ENCODE results near the gene ANKRD24. TPM values are rescaled to one million over a fixed set of nuclear protein-coding genes. Genes with fewer than 3 reads are reported as not detected.

Gene ANKRD24
- total and polyA plus RNA-seq, 3 donors from 2014 or later: 16.5 to 21.1 (median 20.4) TPM

DNA sequence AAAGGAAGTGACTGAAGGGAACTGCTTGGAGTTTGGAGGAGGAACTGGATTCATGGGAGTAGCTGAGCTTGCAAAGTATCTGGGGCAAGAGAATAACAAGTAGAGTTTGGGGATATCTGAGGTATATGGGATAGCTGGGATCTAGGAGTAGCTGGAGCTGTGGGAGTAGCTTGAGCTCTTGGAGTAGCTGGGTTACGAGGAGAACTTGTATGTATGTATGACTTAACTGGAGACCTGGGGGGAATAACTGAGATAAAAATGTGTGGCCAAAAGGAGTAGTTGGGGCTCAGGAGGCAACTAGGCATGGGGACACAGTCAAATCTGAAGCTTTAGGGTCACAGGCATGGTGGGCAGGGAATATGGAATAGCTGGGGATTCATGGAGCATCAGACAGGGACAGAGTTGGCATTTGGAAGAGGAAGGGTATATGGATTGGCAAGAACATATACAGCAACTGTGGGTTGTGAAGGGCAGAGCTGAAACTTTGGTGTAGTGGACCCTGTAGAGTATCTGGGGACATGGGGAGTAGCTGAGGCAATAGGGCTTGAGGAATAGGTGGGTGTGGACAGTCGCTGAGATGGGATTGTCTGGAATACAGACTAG, 18.6 kb downstream of the ANKRD24 start:
- Histone ChIP-seq H3K27ac (no peak overlapping the region), H3K36me3 (ENCODE audit: low read depth, missing control alignments) (no peaks in the 10 kb centered on the region), H3K4me1 (peaks cover 2% of the 10 kb centered on the region), H3K4me3 (no peak overlapping the region), H3K9me3 (no peaks in the 10 kb centered on the region), H3K27me3 (no peaks in the 10 kb centered on the region)
- 60 to 63% methylated on average over 2 of the region's 2 CpGs for WGBS, 2 donors
- intact Hi-C loops (cut with DNase I; ENCODE audit: low total_unique reads): no loop called here
- no peak for TF ChIP-seq POLR2A (IDR thresholded peaks at IDR 0.05)
- TF ChIP-seq, protein P1, sequence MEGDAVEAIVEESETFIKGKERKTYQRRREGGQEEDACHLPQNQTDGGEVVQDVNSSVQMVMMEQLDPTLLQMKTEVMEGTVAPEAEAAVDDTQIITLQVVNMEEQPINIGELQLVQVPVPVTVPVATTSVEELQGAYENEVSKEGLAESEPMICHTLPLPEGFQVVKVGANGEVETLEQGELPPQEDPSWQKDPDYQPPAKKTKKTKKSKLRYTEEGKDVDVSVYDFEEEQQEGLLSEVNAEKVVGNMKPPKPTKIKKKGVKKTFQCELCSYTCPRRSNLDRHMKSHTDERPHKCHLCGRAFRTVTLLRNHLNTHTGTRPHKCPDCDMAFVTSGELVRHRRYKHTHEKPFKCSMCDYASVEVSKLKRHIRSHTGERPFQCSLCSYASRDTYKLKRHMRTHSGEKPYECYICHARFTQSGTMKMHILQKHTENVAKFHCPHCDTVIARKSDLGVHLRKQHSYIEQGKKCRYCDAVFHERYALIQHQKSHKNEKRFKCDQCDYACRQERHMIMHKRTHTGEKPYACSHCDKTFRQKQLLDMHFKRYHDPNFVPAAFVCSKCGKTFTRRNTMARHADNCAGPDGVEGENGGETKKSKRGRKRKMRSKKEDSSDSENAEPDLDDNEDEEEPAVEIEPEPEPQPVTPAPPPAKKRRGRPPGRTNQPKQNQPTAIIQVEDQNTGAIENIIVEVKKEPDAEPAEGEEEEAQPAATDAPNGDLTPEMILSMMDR (IDR thresholded peaks at IDR 0.05): no peak
- no peak for DNase-seq

DNA sequence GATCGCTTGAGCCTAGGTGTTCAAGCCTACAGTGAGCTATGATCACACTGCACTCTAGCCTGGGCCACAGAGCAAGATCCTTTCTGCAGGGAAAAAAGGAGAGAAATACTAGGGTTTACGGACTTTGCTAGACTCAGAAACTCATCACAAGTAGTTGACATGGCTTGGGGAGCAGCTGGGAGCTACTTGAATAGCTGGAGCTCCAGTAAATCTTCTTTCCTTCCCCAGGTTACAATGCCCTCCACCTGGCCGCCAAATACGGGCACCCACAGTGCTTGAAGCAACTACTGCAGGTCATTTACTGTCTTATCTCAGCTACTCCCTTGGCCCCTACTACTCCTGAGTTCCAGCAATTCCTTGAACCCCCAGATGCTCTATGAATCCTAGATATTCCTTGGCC, 19.3 kb downstream of the ANKRD24 start:
- intact Hi-C loops (cut with DNase I; ENCODE audit: low total_unique reads): no loop called here
- no peaks in the 10 kb centered on the region for H3K27me3 ChIP-seq
- H3K4me3 ChIP-seq: no peak overlapping the region
- H3K36me3 ChIP-seq (ENCODE audit: low read depth, missing control alignments): no peaks in the 10 kb centered on the region
- no peak for DNase-seq
- no peaks in the 10 kb centered on the region for H3K9me3 ChIP-seq
- no peak for TF ChIP-seq POLR2A (IDR thresholded peaks at IDR 0.05)
- TF ChIP-seq, protein P1 (IDR thresholded peaks at IDR 0.05): no peak
- no peak overlapping the region for H3K27ac ChIP-seq
- peaks cover 2% of the 10 kb centered on the region for H3K4me1 ChIP-seq
- 86 to 87% methylated on average over 4 of the region's 4 CpGs for WGBS, 2 donors

- no peak for TF ChIP-seq POLR2A (IDR thresholded peaks at IDR 0.05)
- TF ChIP-seq, protein P1 (IDR thresholded peaks at IDR 0.05): no peak
- WGBS, 2 donors: 83 to 86% methylated on average over 8 to 10 of the region's 10 CpGs
- intact Hi-C loops (cut with DNase I; ENCODE audit: low total_unique reads): no loop called here
- no peak overlapping the region for H3K4me3 ChIP-seq
- no peak for DNase-seq
- H3K4me1 ChIP-seq: peaks cover 2% of the 10 kb centered on the region
- H3K36me3 ChIP-seq (ENCODE audit: low read depth, missing control alignments): no peaks in the 10 kb centered on the region
- H3K27me3 ChIP-seq: no peaks in the 10 kb centered on the region
- no peak overlapping the region for H3K27ac ChIP-seq
- no peaks in the 10 kb centered on the region for H3K9me3 ChIP-seq
These were observed 24.5 kb downstream of the ANKRD24 start for GRCh38 chr19:4206818-4207484.

DNA sequence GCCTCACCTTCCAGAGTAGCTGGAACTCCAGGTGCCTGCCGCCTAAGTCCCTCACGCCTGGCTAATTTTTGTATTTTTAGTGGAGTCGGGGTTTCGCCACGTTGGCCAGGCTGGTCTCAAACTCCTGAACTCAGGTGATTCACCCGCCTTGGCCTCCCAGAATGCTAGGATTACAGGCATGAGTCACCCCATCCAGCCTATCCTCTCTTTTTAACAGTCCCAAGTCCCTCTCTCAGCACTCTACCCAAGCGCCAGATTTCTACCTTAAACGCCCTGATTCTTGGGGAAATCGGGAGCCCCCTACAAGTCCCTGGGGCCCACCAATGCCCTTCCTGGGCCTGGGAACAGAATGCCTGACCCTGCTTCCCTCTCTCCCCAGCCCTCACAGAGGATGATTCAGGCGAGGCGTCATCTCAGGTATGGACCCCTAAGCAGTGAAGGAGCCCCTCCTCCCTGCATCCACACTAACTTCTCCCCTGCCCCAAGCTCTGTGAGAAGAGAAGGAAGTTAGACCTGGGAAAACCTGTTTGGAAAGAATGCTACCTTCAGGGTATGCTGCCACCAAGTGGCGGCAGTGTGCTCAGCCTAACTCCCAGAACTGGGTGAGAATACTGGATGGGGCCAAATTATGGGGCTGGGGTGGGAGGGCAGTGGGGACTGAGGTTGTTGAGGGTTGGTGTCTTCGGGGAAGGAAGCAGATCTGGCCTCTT, 26.1 kb downstream of the ANKRD24 start:
- H3K27me3 ChIP-seq: no peaks in the 10 kb centered on the region

More for the DNA sequence above, 26.1 kb downstream of the ANKRD24 start:
- TF ChIP-seq POLR2A (IDR thresholded peaks at IDR 0.05): no peak
- TF ChIP-seq, protein P1 (IDR thresholded peaks at IDR 0.05): peak in 1 of 3 experiments; percentile 16
- H3K36me3 ChIP-seq (ENCODE audit: low read depth, missing control alignments): no peaks in the 10 kb centered on the region
- peaks cover 2% of the 10 kb centered on the region for H3K4me1 ChIP-seq
- DNase-seq: no peak
- intact Hi-C loops (cut with DNase I; ENCODE audit: low total_unique reads): no loop called here
- WGBS, 2 donors: 76 to 85% methylated on average over 13 of the region's 13 CpGs
- no peak overlapping the region for H3K27ac ChIP-seq
- no peaks in the 10 kb centered on the region for H3K9me3 ChIP-seq
- no peak overlapping the region for H3K4me3 ChIP-seq

Data from testis (tissue), 3 donors.